Caco-2 (cell line): Measurements from ENCODE around the gene CPVL. TPM values are rescaled to one million over a fixed set of nuclear protein-coding genes. Genes with fewer than 3 reads are reported as not detected.

Experiments used
- BruUV-seq: library from RNA; stranded (reverse); fragments of 400-500 nt; replicated peaks from 2 replicates; lab custom pipeline; 2021; lab: Mats Ljungman, UMichigan
- CTCF ChIA-PET: fragments of 300-600 bp; sonication (Branson Sonifier 250); formaldehyde crosslinking; loops from one replicate; lab custom pipeline; 2022; ENCODE audit warnings: antibody characterized with exemption; lab: Charles Lee
- POLR2A ChIA-PET: fragments of 300-600 bp; sonication (Branson Sonifier 250); formaldehyde crosslinking; loops from one replicate; lab custom pipeline; 2022; ENCODE audit warnings: antibody characterized with exemption; lab: Charles Lee
- DNase-seq, 2 experiments: peaks; one replicate each; pipeline versions ENCODE4 v3.0.0 to v3.0.0-alpha.2; 2020 to 2022
- H3K27me3 ChIP-seq: replicated peaks from 2 replicates; pipeline ENCODE4 v1.6.0; 2011; ENCODE audit warnings: low read length; ENCODE audit not compliant: control insufficient read depth, insufficient read depth
- H3K36me3 ChIP-seq: 2 replicates; pipeline ENCODE4 v1.5.1; 2011; ENCODE audit warnings: low read length; ENCODE audit not compliant: control insufficient read depth, insufficient read depth
- H3K4me1 ChIP-seq: fragments of 250-450 bp; sonication (Bioruptor Pico); 2 replicates; pipeline ENCODE4 v1.5.1; 2020; ENCODE audit warnings: mild to moderate bottlenecking
- H3K4me3 ChIP-seq: 2 replicates; pipeline ENCODE4 v1.5.1; 2011; ENCODE audit warnings: low read depth, mild to moderate bottlenecking, control low read depth, low read length
- H3K9me3 ChIP-seq: fragments of 250-450 bp; sonication (Bioruptor Pico); 2 replicates; pipeline ENCODE4 v1.5.1; 2020; ENCODE audit warnings: mild to moderate bottlenecking, moderate library complexity
- H3K27ac Mint-ChIP-seq: one replicate; pipeline ENCODE4 v1.8.0; 2022; ENCODE audit warnings: mixed read lengths; ENCODE audit not compliant: unreplicated experiment
- H3K27me3 Mint-ChIP-seq: one replicate; pipeline ENCODE4 v1.8.0; 2022; ENCODE audit warnings: mixed read lengths; ENCODE audit not compliant: insufficient read depth, unreplicated experiment
- H3K36me3 Mint-ChIP-seq: one replicate; pipeline ENCODE4 v1.8.0; 2022; ENCODE audit warnings: mild to moderate bottlenecking, mixed read lengths; ENCODE audit not compliant: insufficient read depth, unreplicated experiment
- H3K4me1 Mint-ChIP-seq: one replicate; pipeline ENCODE4 v1.8.0; 2022; ENCODE audit warnings: low read depth, mixed read lengths; ENCODE audit not compliant: unreplicated experiment
- H3K4me3 Mint-ChIP-seq: one replicate; pipeline ENCODE4 v1.8.0; 2022; ENCODE audit warnings: mild to moderate bottlenecking, moderate library complexity, mixed read lengths; ENCODE audit not compliant: unreplicated experiment
- H3K9me3 Mint-ChIP-seq: one replicate; pipeline ENCODE4 v1.8.0; 2022; ENCODE audit warnings: mixed read lengths; ENCODE audit not compliant: unreplicated experiment
- CTCF ChIP-seq, 2 experiments: fragments of 200-600 bp in 1 of 2; IDR thresholded peaks; 1 replicate in 1 of 2; 2 replicates in 1 of 2; pipeline versions ENCODE4 v1.5.1 to v1.8.0; 2011 to 2022; ENCODE audit warnings: antibody characterized with exemption in 1 of 2, control low read depth in 1 of 2, inconsistent platforms in 1 of 2, low read depth in 1 of 2, low read length in 1 of 2, mild to moderate bottlenecking in 1 of 2, moderate library complexity in 1 of 2; ENCODE audit not compliant: insufficient read depth in 1 of 2, severe bottlenecking in 1 of 2, unreplicated experiment in 1 of 2
- intact Hi-C: fragments of 100-400 bp; cut with micrococcal nuclease; formaldehyde crosslinking; loops from one replicate; pipeline ENCODE4 v1.10.0; 2022; ENCODE audit not compliant: unreplicated experiment
- total RNA-seq: library from RNA; stranded (reverse); gene quantifications from 2 replicates; pipeline ENCODE4 v1.2.3, GENCODE V29; 2022

Gene CPVL
- total RNA-seq, 1 experiment from 2014 or later: 109 TPM

GRCh38 chr7:28954946-28955345 lies 191.4 kb downstream of the CPVL start:
- peak overlapping the region; percentile 73 for H3K4me3 Mint-ChIP-seq
- Histone ChIP-seq H3K9me3 (no peaks in the 10 kb centered on the region), H3K36me3 (no peaks in the 10 kb centered on the region), H3K4me3 (no peak overlapping the region), H3K4me1 (peaks cover 18% of the 10 kb centered on the region; the same call in 1 of the 2 replicates), H3K27me3 (no peaks in the 10 kb centered on the region)
- DNase-seq: no peak
- H3K4me1 Mint-ChIP-seq: peaks cover 13% of the 10 kb centered on the region
- no peaks in the 10 kb centered on the region for H3K36me3 Mint-ChIP-seq
- no peaks in the 10 kb centered on the region for H3K9me3 Mint-ChIP-seq
- BruUV-seq: TSS peak; percentile 57
- no peak for TF ChIP-seq CTCF (IDR thresholded peaks at IDR 0.05; ENCODE audit: insufficient read depth in 1 of 2, low read depth in 1 of 2, low read length in 1 of 2, severe bottlenecking in 1 of 2, unreplicated experiment in 1 of 2)
- no peaks in the 10 kb centered on the region for H3K27me3 Mint-ChIP-seq
- POLR2A ChIA-PET: no interaction called here
- intact Hi-C loops: no loop called here
- no peak overlapping the region for H3K27ac Mint-ChIP-seq
- CTCF ChIA-PET: interaction anchor here (3.2 to 3.3 kb wide), 2 partner anchors 28 to 152 kb away, joined by 47 to 76 read pairs; no protein-coding TSS in a partner anchor

GRCh38 chr7:28954471-28954870 lies 191.9 kb downstream of the CPVL start:
- H3K4me1 ChIP-seq: peaks cover 21% of the 10 kb centered on the region; the same call in 1 of the 2 replicates
- Mint-ChIP-seq H3K27me3 (no peaks in the 10 kb centered on the region), H3K36me3 (no peaks in the 10 kb centered on the region), H3K9me3 (no peaks in the 10 kb centered on the region), H3K27ac (no peak overlapping the region), H3K4me1 (peaks cover 9% of the 10 kb centered on the region), H3K4me3 (no peak overlapping the region)
- TF ChIP-seq CTCF (IDR thresholded peaks at IDR 0.05; ENCODE audit: insufficient read depth in 1 of 2, low read depth in 1 of 2, low read length in 1 of 2, severe bottlenecking in 1 of 2, unreplicated experiment in 1 of 2): no peak
- H3K4me3 ChIP-seq: no peak overlapping the region
- DNase-seq: no peak
- ChIA-PET POLR2A (no interaction called here), CTCF (interaction anchor here (3.2 kb wide), 1 partner anchor 27 kb away, joined by 47 read pairs; no protein-coding TSS in a partner anchor)
- H3K9me3 ChIP-seq: no peaks in the 10 kb centered on the region
- intact Hi-C loops: no loop called here
- H3K36me3 ChIP-seq: no peaks in the 10 kb centered on the region
- BruUV-seq: no TSS peak
- H3K27me3 ChIP-seq: no peaks in the 10 kb centered on the region

- Mint-ChIP-seq H3K36me3 (no peaks in the 10 kb centered on the region), H3K27me3 (no peaks in the 10 kb centered on the region), H3K9me3 (no peaks in the 10 kb centered on the region), H3K27ac (no peak overlapping the region), H3K4me1 (peaks cover 1% of the 10 kb centered on the region), H3K4me3 (no peak overlapping the region)
- intact Hi-C loops: no loop called here
- H3K4me1 ChIP-seq: peaks cover 17% of the 10 kb centered on the region; the same call in 1 of the 2 replicates
- H3K36me3 ChIP-seq: no peaks in the 10 kb centered on the region
- ChIA-PET CTCF (no interaction called here), POLR2A (no interaction called here)
- no peaks in the 10 kb centered on the region for H3K27me3 ChIP-seq
- no peak overlapping the region for H3K4me3 ChIP-seq
- DNase-seq: no peak
- no peak for TF ChIP-seq CTCF (IDR thresholded peaks at IDR 0.05; ENCODE audit: insufficient read depth in 1 of 2, low read depth in 1 of 2, low read length in 1 of 2, severe bottlenecking in 1 of 2, unreplicated experiment in 1 of 2)
- no TSS peak for BruUV-seq
- no peaks in the 10 kb centered on the region for H3K9me3 ChIP-seq
Observed at GRCh38 chr7:28953633-28954032, 192.7 kb downstream of the CPVL start.

Other genes with a start within 250 kb of the CPVL start
- gene TRIL, start 188.2 kb downstream of the CPVL start, total RNA-seq: 0.45 and 0.51 TPM in 2 replicates
- 16.5 and 18.8 TPM in 2 replicates for gene CHN2, start 48.2 kb upstream of the CPVL start, total RNA-seq